ENCODE results near the gene NUDT8. TPM values are rescaled to one million over a fixed set of nuclear protein-coding genes. Genes with fewer than 3 reads are reported as not detected.

Gene NUDT8
- total RNA-seq, 4 donors from 2014 or later: 6.2 to 23.7 (median 9.6) TPM

DNA sequence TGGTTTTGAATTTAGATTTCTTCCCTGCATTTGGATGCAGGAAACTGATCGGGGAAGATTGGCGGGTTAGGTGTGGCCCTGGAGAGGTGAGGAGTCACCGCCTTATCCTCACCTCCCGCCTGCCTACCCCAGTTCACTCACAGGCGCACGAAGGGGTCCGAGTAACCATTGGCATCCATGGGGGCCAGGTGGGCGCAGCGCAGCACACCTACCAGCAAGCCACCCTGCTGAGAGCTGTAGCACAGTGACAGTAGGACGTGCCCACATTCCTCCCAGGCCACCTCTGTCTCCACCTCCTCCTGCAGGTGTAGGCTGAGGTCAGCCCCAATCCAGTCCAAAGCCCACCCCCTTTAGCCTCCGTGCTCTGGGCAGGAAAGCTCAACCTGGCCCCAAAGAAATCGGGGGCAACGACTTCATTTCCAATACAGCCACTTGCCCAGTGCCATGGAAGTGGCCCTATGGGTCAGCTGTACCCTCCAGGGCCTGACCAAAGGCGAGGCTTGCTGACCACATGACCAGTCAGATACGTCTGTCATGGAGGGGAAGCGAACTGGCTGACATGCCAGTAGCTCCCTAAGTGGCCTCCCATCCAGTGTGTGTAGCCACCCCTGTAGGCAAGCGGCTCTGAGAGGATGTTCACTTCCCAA, 16.3 kb downstream of the NUDT8 start:
- TF ChIP-seq CTCF (IDR thresholded peaks at IDR 0.05; ENCODE audit: low read depth): no peak

GRCh38 chr11:67612751-67613150, 17.0 kb downstream of the NUDT8 start:
- no peak for TF ChIP-seq CTCF (IDR thresholded peaks at IDR 0.05; ENCODE audit: low read depth)

DNA sequence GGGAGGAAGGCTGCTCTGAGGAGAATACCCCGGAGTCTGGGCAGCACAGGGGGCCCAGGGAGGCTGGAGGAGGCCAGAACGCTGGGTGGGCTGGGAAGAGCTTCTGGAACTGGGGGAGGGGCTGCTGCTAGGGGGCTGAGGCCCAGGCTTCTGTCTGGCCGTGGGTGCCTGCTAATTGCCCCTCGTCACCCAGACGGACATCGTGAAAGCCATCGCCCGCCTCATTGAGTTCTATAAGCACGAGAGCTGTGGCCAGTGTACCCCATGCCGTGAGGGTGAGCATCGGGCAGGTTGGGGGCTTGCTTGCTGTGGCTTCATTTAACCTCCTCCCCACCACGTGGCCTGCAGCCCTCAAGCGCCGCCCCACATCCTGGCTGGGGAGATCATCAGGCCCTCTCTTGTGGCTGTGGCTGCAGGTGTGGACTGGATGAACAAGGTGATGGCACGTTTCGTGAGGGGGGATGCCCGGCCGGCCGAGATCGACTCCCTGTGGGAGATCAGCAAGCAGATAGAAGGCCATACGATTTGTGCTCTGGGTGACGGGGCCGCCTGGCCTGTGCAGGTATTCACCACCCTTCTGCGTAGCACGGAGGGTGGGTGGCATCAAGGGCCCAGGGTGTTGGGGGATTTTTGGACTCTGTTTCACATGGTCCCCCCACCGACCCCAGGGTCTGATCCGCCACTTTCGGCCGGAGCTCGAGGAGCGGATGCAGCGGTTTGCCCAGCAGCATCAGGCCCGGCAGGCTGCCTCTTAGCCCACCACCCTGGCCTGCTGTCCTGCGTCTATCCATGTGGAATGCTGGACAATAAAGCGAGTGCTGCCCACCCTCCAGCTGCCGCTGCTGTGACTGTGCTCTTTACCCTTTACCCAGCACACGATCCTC, 17.8 kb downstream of the NUDT8 start:
- no peak for TF ChIP-seq CTCF (IDR thresholded peaks at IDR 0.05; ENCODE audit: low read depth)

DNA sequence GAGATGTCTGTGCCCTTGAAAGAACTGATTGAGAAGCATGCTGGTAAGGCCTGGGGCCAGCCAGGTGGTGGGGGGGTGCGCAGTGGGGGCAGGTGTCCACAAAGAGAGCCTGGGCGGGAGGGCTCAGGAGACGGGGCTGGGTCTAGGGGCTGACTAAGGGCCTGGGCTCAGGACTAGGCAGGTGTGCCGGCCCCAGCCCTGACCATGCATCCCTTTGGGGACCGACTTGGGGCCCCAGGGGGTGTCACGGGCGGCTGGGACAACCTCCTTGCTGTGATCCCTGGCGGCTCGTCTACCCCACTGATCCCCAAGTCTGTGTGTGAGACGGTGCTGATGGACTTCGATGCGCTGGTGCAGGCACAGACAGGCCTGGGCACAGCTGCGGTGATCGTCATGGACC, 18.6 kb downstream of the NUDT8 start:
- TF ChIP-seq CTCF (IDR thresholded peaks at IDR 0.05; ENCODE audit: low read depth): no peak

GRCh38 chr11:67610302-67610868, 19.4 kb downstream of the NUDT8 start:
- TF ChIP-seq CTCF (IDR thresholded peaks at IDR 0.05; ENCODE audit: low read depth): no peak

DNA sequence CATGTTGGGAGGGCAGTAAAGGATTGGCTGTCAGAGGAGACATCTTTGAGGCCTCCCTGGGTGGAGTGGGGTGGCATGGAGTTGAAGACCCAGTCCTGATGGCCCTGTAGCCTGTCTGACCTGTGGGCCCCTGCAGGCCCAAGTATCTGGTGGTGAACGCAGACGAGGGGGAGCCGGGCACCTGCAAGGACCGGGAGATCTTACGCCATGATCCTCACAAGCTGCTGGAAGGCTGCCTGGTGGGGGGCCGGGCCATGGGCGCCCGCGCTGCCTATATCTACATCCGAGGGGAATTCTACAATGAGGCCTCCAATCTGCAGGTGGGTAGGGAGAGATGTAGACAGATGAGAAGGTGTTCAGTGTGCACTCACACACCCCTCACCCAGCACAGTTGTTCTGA, 20.4 kb downstream of the NUDT8 start:
- no peak for TF ChIP-seq CTCF (IDR thresholded peaks at IDR 0.05; ENCODE audit: low read depth)

GRCh38 chr11:67608486-67608885, 21.3 kb downstream of the NUDT8 start:
- TF ChIP-seq CTCF (IDR thresholded peaks at IDR 0.05; ENCODE audit: low read depth): no peak
